HG02623 (cell line): Measurements from ENCODE around the gene PEA15.

ENCODE experiments used
- ATAC-seq: cut with Tn5 transposase; IDR thresholded peaks from one replicate; pipeline ENCODE4 v1.9.1; 2021; ENCODE audit warnings: moderate library complexity; ENCODE audit not compliant: unreplicated experiment

Gene PEA15

DNA sequence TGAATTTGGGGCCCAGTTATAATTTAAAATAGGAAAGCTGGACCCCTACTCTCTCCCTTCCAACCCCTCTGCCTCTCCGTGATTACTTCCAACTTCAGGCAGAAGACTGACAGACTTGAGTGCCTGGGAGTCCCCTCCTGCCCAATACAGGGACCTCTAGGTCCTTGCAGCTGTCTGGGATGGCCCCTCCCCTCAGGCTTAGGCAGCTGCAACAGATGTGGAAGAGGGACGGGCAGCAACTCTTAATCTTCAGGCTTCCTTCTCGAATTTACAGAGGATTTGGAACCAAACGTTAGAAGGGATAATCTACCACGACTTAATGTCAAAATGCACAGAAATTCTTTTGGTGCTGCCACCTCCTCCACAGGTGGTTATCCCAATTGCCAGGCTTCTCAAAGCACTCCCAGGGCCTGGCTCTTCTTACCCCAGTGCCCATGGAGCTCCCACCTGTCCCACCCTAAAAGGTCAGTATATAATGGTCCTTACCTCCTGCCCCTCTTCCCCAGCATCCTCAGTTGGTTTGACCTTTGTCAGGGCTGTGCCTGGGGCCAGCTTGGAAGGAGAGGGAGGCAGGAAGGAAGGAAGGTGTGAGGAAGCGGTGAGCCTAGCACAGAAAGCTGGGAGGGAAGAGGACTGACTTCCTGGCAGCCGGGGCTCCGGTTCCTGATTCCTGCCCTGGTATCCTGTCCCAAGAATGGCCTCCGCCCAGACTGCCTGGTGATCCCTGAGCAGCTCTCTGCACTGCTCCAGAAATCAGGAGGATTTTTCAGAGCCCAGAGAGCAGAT lies 2.8 kb downstream of the PEA15 start:
- no peak for ATAC-seq

DNA sequence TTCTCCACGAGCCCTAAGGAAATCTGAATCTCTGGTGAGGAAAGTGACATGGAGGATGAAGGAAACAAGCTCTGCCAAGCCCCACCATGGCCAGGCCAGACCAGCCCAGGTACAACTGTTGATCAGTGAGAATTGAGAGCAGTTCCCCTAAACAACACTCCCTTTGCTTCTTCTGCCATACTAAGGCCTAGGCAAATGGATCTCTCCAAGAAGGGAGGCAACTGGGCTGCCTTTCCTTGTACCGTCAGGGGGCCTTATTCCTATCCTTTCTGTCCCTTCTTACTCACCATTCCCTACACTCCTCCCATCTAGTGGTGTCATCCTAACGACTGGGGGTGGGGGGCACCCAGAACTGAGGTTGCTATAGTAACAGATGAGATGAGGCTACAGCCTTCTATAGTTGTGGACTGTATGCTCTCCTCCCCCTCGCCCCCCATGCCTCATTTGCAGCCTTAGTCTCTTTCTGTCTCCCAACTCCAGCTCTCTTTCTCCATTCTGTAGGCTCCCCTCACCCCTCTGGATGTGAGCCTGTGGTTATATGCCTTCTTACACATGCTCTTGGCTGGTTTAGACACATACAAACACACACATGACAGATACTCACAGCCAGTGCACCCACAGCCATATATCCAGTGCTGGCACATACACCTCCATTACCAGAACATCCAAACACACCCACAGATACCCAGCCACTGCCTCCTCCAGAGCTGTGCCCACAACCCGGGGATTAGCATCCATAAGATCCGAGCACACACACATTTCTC lies 3.6 kb downstream of the PEA15 start:
- ATAC-seq: no peak

DNA sequence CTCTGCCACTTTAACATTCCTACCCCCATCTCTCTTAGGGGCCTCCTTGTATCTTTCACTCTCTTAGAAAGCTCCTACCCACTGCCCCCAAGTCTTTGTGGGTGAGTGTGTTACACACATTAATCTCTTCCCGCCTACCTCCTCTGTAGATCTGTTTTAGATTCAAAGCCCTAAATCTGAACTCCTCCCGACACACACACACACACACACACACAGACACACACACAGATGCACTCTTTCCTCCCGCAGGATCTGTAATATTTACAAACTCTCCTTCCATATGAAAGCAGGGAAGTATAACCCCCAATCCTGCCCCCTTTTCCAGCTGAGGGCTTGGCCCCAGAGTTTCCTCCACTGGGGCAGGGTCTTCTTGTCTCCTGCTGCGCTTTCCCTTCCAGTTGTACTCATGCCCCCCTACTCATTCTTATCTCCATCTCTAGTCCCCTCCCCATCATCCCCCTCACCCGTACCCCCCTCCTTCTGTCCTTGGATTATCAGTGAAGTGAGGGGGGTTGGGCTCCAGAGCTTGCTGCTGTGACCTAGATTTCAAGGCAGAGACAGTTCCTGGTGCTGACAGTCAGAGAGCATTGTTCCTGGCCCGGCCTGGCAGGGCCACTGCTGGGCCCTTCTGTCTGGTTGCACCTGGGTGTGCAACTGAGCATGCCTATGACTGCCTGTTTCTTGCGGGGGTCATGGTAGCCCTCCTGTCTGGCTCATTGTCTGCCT lies 4.3 kb downstream of the PEA15 start:
- no peak for ATAC-seq

DNA sequence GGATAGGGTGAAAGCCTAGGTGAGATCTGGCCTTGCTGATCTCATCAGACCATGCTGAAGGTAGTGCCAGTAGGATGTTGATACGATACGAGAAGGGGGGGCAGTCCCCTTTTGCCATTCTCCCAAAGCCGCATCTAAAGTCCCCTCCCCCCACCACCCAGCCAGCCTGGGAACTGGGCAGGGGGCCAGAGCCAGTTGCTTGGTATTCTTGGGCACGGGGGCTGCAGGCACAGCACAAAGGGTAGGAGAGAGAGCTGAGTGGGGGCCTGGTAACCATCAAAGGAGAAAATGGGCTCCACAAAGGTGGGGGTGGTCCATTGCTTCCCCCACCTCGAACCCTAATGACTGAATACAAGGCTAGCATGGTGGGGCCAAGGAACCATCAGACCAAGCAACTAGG lies 5.4 kb downstream of the PEA15 start:
- ATAC-seq: no peak

DNA sequence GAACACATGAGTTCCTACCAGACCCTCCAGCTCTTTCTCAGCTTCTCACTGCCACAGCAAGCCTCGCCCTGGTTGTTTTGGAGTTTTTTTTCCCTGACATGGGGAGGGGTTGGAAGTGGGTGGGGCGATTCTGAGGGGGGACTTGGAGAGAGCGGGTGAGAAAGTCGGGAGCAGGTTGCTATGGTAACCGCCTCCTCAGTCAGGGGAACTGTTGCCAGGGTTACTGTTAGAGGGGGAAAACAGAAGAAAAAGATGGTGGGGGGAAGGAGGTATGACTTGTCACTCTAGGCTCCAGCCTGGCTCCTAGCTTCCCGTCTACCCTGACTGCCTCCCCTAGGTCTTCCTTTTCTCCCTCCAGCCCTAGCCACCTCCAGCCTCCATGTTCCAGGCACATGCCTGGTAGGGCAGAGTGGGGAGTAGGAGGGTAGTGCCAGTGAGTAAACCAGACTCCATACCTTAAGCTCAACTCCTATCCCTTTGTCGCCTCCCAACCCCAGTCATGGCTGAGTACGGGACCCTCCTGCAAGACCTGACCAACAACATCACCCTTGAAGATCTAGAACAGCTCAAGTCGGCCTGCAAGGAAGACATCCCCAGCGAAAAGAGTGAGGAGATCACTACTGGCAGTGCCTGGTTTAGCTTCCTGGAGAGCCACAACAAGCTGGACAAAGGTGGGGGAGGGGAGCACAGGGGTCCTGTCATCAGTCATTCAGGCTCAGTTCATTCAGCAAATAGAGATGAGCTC lies 6.0 kb downstream of the PEA15 start:
- ATAC-seq: no peak

DNA sequence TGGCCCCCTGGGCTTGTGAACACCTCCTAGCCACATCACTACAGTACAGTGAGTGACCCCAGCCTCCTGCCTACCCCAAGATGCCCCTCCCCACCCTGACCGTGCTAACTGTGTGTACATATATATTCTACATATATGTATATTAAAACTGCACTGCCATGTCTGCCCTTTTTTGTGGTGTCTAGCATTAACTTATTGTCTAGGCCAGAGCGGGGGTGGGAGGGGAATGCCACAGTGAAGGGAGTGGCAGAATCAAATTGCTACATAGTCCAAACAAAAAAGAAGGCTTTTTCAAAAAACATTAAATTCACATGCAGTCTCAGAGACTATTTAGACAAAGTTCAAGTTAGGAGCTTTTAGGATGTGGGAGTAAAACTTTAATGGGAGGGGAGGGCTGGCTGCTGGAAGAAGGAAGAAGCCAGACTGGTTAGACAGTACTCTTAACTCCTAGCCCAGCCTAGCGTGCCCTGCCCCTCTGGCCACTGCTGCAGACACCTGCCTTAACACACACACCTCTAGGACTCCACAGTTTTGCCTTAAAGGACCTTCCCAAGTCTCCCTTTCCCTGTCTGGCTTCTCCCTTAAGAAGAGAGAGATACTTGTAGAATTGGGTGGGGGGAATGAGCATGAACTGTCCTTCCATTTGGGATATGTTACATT lies 9.4 kb downstream of the PEA15 start:
- ATAC-seq: no peak

DNA sequence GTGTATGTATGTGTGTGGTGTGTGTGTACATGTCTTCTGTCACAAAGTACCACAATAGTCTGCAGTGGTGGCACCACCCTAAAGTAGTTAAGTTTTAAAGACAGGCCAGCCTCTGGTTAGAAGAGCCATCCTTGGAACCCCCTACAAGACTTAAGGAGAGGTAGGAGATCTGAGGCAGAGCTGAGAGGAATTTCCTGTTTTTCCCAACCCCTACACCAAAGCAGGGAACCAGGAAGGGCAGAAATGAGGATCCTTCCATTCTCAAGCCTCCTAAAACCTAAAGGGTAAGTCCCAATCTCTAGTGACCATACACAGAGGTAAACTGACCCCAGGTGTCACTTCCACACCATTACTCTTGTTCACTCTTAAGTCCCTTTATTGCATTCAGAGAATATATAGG lies 11.1 kb downstream of the PEA15 start:
- no peak for ATAC-seq

DNA sequence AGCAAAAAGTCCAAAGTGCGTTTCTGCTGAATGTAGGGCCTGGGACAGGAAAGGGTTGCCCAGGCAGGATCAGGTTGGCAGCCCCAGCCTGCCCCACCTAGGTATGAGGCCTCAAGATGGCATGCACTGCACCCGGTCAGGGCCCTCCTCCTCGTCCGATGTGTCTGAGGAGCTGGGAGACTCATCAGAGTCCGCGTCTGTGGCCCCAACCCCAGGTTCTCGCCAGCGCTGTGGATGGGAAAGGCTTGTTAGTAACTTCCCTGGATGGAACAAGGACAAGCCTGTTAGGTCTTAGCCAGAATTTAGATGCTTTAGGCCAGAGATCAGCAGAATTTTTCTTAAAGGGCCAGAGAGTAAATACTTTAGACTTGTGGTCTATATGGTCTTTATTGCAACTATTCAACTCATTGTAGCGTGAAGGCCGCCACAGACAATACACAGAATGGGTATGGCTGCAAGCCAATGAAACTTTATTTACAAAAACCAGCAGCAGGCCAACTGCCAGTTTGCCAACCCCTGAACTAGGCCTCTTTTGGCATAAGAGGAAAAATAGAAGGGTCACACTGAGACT lies 12.4 kb downstream of the PEA15 start:
- ATAC-seq: no peak

DNA sequence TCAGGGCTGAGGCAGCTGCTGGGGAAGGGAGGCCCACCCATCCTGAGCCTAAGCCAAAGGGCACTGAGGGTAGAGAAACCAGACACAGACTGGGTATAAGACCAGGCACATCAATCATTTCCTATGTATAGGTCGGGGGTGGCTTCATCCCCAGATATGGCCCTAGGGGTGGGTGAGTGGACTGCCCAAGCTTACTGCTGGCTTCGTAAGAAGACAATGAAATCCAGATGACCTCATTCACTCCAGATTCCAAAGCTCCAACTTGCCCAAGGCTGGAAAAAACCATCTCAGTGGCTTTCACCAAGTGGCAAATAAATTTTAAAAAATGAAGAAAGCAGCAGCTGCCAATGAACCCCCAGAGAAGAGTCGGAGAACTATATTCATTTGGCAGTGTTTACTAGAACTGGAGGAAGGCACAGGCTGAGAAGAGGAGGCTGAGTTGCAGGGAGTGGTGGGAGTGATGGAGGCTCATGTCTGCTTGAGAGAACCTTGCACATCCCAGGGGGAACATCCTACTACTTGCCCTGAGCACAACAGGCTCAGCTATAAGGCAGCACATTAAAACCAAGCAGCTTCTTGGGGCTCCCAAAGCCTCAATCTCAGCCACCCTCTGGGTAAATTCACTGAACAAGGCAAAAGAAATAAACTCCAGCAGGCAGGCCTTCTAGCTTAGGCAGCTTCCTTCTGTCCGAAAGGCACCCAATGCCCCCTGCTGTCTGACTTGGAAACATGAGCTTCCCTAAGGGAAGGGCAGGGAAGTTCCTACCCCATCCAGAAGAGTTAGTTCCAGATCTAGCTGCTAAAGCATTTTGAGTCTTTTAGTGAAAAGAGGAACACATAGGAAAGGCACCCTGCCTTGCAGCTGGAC lies 14.1 kb downstream of the PEA15 start:
- ATAC-seq: no peak

DNA sequence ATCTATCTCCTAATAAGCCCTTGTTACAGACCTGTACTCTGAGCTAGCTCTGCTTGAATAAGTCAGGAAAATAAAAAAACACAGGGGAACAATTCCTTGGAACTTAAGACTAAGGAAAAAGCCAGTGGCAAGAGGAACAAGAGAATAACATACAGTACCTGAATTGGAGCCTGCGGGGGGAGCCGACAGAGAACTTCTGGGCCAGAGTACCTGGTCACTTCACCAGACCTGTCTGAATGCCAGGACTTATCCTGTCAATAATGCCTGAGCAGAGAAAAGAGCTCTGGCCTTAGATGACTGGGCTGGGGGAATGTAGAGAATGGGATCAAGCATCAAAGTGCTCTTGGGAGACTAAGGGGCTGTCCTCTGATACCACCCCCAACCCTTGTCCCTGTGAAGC lies 15.1 kb downstream of the PEA15 start:
- no peak for ATAC-seq

DNA sequence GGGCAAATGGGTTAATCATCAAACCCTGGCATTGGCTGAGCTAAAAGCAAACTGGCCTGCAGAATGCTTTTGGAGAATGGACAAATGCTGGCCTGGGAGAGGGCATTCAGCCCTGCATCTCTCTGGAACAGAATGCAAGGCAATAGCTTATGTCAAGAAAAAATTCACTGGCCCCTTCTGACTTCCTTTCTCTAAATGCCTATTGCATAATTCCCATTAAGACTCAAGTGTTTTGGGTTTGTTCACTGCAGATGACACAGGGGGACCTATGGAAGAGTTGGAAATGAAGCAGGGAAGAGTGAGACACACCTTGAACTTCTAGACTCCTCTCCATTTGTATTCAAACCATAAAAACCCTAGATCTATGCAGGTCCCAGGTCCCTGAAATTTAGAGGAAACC lies 15.9 kb downstream of the PEA15 start:
- no peak for ATAC-seq

DNA sequence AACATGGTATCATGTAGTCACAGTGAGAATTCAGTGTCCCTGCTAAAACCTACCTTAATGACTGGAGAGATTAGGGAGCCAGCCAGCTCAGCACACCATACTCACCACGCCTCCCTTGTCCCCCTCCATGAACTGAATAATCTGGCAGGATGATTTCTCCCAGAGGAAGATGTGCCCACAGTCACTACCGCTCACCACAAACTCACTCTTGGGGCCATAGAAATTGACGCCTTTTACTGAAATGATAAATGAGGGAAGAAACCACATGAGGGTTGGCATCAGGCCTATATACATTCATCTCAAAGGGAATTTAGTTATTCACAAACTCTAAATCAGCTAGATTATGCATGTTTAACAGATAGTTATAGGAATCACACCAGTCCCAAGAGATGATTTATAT lies 17.4 kb downstream of the PEA15 start:
- no peak for ATAC-seq

DNA sequence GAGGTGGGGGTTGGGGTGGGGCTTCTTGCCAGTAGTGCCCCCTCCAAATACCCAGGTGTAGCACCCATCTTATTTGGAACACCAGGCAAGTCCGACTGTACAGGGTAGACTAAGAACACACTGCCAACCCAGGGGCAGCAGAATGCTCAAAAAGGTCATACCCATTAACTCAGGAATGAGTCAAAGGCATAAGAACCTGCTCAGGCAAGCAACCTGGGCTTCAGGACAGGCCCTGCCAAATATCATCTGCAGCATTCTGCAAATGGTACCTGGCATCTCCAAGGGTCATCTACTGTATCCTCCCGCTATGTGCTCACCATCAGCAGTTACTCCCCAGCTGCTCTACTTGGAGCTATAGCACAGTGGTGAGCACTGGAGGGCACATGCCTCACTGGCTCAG lies 19.4 kb downstream of the PEA15 start:
- ATAC-seq: no peak

DNA sequence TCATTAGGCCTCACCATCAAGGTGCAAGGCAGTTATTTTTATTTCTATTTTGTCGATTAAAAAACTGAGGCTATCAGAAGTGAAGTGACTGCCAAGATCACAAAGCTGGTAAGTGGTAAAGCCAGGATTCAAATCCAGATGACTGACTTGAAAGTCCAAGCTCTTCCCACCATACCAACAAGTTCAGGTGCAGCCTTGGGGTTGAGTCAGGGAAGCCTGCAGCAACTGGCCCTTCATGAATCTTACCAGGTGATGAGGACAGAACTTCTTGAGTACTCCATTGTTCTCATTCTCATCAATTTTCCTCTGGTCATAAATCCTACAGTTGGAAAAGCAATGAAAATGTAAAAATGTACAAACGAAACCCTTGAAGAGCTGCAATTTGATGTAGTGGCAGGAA lies 20.2 kb downstream of the PEA15 start:
- ATAC-seq: no peak

DNA sequence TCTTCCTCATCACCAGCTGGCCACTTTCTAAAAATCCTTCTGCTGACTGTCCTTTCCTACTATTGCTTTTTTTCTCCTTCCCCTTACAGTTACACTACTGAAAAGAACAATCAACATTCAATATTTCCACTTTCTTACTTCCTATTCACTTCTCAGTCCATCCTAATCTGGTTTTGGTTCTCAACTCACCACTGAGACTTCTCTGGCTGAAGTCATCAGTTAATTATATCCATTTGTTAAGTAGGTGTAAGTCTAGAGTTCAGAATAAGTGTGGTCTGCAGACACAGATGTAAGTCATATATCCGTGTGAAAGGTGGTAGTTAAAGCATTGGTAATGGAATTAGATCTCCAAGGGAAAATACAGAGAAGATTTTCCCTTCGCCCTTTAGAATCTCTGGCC lies 21.4 kb downstream of the PEA15 start:
- ATAC-seq: no peak

DNA sequence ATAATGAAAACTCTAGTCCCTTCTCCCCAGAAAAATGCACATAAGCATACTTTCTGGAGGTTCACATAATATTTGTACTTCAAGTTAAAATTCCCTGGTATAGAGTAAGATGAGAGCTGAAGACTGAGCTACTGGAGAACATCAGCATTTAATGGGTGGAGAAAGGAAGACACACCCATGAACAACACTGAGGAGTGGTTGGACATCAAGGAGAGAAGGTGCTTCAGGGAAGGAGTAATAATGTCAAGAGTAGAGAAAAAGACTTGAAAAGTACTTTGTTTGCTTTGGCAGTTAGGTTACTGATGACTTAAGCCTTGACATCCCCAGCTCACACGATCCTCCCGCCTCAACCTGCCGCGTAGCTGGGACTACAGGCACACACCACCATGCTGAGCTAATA lies 21.9 kb downstream of the PEA15 start:
- ATAC-seq: no peak

DNA sequence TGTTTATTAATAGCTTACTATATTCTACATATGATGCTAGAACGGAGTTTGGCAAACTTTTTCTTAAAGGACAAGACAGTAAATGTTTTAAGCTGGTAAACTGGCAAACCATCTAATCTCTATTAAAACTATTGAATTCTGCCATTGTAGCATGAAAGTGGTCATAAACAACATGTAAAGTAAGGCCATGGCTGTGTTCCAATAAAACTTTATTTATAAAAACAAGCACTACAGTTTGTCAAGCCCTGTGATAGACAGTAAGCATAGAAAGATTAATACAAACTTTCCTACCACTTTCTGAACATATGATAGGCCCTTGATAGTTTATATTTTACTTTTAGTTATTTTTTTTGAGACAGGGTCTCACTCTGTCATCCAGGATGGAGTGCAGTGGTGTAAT lies 22.4 kb downstream of the PEA15 start:
- no peak for ATAC-seq

DNA sequence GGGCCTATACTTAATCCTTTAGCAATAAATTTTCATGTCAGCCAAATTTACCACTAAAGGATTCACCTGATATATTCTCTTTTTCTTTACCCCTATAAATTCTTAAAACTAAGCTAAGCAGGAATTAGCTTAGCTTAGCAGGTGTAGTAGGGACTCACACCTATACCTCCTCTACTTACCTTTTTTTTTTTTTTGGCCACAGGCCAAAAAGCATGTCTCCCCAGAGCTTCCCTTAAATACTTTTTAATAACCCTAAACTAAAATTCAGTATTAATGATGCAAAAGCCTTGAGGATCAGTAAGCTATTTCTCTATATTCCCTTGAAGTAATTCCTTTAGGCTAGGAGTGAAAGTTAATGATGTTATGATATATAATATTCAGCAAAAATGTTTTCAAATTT lies 23.2 kb downstream of the PEA15 start:
- no peak for ATAC-seq

DNA sequence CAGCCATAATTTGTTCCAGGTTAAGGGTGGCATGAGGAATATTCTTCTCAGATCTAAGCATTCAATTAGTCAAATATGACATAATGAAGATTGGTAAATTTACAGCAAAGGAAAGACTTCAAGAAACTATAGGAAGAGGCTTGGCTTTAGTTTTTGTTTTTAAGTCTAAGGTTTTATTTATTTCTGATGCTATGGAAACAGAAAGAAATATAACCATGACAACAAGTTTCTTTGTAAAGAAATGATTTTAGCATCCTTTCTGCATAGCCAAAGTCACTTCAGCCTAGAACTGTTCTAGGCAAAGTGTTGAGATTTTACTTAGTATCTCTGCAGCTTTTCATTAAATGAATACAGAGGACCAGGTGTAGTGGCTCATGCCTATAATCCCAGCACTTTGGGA lies 27.7 kb downstream of the PEA15 start:
- ATAC-seq: no peak
